HG03108 (cell line): ENCODE measurements around the gene BCL2L14.

Experiments
- ATAC-seq: cut with Tn5 transposase; IDR thresholded peaks from one replicate; pipeline ENCODE4 v1.9.1; 2021; ENCODE audit warnings: moderate library complexity; ENCODE audit not compliant: unreplicated experiment

The BCL2L14 gene, protein sequence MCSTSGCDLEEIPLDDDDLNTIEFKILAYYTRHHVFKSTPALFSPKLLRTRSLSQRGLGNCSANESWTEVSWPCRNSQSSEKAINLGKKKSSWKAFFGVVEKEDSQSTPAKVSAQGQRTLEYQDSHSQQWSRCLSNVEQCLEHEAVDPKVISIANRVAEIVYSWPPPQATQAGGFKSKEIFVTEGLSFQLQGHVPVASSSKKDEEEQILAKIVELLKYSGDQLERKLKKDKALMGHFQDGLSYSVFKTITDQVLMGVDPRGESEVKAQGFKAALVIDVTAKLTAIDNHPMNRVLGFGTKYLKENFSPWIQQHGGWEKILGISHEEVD

DNA sequence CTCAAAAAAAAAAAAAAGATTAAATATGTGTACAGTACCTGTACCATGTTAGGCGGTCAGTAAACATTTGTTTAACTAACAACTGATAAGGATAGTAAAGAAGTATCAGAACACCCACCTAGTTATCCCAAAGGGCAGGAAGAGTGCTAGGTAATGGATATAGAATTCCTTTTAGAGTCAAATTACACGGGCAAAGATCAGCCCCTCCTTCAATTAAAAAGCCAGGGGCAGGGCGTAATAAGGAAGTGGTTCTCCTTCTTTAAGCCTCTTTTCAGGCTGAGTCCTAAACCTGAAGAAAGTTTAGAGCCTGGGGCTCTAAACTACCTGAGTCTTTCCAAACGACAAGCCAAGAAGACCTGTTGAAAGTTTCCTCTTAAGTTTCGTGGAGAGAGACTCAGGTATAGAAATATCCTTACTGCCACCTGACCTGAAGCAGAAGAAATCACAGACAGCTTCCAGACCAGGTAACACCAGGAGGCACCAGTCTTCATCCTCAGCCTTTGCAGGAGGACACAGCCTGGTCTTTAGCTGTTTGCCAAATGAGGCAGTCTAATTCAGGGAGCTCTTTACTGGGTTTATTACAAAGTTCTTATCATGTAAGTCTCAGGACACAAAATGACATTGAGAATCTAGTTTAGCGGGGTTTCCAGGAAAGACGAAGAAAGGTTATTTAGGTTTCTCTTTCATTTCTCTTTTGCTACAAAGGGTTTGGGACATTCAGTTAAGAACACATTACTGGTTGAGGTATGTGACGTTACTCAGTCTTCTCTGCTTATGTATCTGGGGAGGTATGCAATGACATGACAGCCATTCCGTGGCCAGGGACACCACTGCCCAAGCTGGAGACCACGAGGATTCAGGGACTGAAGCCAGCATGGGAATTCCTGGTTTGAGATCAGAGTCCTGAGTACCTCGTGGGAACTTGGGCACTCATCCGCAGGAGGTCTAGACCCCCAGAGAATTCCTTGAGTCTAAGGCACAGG is at the start of gene BCL2L14:
Gene BCL2L14, plus strand, starts transcription at position 266 of the 983 bp plus-strand sequence. CDS start 8,367 bp downstream, outside the sequence.
- ATAC-seq: no peak

DNA sequence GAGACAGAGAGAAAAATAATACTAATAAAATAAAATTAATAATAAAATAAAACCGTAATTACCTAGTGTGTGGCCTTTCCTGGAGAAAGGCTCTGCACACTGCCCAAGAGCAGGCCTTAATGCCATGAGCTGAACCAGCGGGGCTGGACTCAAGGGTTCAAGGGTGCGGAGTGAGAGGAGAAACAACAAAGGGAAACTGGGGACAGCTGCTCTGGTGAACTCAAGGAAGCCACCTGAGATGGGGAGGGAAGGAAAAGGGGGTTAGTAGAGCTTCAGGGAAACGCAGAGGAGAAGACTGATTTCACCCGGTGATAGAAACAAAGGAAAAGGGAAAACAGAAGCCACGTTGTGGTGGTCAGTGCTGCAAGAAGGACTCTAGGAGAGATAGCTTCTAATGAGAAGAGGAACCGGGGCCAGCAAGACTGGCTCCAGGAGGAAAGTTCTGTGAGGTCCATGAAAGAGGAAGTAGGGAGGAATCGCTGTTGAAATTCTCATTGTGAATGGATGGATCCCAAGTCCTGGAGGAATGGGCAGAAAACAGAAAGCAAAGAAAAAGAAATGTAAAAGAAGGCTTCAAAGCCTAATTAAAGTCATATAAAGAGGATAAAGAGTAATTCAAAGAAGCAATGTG is 48.3 kb upstream of the BCL2L14 start:
- no peak for ATAC-seq

DNA sequence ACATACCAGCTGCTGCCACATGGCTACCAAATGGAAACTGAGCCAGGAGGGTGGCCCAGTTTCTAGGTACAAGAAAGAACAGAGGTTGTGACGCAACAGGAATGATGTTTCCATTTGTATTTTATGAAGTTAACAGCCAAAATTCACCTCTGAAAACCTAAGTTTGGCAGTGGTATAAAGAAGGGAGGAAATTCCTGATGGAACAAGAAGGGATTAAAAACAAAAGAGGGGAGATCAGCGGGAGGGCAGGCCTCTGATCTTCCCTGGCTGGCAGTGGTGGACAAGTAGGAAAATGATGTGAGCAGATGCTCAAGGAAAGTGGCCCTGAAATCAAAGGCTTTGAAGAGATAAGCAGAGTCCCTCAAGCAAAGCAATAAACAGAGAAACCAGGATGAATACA is 47.3 kb upstream of the BCL2L14 start:
- no peak for ATAC-seq

DNA sequence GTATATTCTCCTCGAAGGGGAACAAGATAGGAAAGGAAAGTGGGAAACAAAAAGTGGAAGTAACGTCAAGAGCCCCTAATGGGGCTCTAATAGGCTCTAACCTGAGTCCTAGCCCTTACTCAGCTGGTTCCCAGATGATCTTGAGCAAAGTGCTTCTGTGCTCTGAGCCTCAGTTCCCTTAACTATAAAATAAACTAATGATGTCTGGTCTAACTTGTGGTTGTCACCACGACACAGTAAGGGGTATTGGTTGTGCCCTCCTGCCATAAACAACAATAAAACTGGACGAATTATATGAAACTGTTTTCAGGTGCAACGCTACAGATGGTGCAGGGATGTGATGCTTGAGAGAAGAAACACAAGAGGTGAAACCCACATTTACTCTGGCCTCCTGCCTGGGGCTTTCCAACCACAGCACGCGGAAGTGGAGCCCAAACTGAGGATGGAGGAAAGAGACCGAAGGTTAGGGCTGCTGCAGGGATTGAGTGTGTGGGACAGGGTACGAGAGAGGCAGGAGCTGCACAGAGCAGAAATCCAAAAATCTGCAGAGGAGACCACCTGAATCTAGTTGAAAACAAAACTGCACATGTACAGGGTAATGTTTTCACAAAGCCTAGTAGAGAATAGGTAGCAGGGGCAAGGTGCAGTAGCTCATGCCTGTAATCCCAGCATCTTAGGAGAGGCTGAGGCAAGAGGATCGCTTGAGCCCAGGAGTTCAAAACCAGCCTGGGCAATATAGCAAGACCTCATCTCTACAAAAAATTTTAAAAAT is 45.6 kb upstream of the BCL2L14 start:
- ATAC-seq: peak; percentile 90

DNA sequence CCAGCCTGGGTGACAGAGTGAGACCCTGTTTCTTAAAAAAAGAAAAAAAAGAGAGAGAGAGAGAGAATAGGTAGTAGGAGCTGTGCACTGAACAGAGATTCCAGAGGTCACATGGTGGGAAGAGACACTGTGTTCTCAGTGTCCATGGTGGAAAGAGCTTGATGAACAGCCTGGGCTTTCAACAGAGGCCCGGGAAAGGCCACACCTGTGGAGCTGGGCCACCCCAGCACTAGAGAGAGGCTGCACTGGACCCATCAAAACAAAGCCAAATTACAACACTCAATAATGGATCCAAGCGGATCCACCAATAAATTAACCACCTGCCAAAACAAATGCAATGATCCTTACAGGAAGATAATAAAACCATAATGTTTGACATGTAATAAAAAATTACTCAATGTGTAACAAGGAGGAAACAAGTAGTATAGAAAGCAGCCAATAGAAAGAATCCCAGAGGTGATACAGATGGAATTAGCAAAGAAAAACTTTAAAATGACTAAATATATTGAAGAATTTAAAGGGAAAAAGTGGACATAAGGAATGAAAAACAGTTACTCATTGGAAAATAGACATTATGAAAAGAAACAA is 44.8 kb upstream of the BCL2L14 start:
- no peak for ATAC-seq

DNA sequence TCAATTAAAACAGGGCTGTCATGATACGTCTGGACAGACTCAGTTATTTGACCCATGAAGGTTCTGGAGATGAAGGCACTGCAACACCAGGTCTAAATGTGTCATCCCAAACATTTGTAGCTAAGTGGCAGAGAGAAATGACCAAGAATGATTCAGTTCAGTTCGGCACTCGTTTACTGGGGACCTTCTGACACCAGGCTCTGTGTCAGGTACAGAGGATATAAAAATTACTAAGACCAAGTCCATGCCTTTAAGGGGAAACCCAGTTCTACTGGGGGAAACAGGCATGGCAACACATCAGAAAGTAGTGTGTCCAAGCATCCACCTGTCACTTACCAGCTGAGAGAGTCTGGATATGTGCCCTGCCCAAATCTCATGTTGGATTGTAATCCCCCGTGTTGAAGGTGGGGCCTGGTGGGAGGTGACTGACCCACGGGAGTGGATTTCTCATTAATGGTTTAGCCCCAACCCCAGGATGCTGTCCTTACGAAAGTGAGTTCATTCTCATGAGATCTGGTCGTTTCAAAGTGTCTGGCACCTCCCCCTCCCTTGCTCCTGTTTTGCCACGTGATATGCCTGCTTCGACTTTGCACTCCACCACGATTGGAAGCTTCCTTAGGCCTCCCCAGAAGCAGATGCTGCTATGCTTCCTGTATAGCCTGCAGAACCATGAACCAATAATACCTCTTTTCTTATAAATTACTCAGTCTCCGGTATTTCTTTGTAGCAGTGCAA is 41.9 kb upstream of the BCL2L14 start:
- no peak for ATAC-seq

DNA sequence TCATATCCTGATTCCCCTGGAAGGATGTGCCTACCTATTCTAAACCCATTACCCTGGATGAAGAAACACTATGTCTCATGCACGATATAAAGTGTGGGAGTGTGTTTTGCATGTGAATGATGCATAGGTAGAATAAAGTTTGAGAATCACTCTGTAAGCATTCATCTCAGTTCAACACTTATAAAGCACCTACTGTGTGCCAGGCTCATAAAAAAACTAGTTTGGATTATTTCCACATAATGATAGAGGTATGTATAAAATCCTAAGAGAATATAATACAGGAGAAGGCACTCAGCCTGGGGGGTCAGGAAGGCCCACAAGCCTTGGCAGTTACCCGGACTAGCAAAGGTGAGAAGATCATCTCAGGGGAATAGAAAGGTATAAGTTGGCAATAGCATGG is 41.1 kb upstream of the BCL2L14 start:
- ATAC-seq: no peak

DNA sequence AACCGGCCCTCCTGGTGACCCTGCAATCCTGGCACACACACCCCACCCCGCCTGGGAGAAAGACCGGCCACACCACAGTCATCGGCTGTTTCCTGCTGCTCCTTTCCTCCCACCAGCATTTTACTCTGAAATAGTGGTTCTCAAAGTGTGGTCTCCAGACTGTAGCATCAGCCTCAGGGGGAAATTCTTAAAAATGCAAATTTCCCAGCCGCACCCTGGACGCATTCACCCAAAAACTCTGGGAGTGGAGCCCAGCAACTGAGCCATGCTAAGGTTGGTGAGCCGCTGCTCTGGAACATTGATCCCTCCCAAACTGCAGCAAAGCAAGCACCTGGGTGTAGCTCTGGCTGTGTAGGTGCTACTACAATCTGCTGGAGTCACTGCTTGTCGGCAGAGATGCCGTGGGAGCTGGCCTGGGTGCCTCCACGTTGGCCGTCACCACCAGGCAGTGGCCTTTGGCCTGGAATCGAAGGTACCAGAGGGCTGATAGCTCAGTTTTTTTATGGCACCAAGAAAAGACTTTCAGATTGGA is 38.4 kb upstream of the BCL2L14 start:
- ATAC-seq: no peak

DNA sequence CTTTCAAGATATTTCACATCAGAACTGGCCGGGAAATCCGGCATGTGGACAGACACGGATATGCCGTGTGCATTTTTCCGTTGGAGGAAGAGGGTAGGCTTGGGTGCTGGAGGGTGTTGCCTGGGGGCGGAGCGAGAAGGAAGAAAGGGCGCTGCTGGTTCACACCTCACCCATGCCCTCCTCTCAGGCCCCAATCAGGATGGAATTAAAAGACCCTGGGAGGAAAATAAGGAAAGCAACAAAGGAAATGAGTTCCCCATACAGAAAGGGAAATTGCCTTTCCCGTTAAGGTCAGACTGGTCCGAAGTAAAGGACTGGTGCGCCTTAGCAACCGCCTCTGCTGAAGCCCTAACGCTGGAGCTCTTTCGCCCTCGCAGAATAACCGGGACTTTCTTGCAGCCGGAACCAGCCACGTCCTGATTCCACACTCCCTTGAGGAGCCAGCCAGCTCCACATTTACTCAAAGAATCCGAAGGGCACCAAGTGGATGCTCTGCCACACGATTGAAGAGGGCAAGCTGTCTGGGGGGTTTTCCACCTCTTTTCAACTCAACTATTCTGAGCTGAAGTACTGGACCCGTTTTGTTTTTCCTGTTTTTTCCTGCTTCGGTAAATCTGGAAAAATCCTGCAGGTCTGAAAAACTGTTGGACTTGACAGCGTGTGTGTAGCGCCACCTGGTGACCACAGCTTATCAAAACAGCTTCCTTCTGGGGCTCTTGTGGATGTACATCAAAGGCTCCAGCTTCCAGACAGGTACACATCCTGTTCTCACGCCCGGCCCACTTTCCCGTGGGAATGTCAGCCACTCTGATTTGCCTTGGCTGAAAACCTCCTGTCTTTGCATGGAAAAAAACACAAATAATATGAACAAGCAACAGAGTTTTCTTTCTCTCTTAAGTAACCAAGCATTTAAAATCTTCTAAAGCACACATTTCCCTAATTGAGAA is 37.6 kb upstream of the BCL2L14 start:
- no peak for ATAC-seq

DNA sequence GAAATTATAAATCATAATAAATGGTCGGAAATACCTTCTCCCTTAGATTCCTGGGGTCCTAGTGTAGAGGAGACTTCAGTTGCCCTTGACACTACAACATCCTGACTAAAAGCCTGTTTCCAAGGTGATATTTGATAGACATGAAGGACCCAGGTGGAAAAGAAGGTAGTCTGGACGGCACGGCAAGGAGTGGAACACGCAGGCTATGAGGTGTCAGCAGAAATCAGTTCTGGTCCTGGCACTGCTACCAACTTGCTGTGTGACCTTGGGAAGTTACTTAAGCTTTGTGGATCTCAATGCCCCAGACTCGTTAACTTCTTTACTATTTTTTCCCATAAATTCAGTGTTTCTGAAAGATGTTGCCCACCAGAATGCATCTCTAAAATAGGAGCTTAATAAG is 36.9 kb upstream of the BCL2L14 start:
- ATAC-seq: no peak

DNA sequence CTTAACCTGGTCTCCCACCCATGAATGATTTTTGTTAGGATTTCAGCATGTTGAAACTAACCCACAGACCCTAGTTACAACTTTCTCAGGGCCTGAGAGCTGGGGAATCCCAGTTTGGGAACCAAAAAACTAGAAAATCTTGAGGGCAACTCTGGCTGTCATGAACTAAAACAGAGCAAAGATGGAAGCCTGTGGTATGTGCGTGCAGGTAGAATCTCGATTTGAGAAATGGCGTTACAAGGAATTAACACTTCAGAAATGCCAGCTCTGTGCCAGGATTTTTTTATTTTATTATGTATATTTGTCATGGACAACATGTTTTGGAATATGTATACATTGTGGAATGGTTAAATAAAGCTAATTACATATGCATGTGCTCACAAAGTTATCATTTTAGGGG is 36.4 kb upstream of the BCL2L14 start:
- no peak for ATAC-seq

DNA sequence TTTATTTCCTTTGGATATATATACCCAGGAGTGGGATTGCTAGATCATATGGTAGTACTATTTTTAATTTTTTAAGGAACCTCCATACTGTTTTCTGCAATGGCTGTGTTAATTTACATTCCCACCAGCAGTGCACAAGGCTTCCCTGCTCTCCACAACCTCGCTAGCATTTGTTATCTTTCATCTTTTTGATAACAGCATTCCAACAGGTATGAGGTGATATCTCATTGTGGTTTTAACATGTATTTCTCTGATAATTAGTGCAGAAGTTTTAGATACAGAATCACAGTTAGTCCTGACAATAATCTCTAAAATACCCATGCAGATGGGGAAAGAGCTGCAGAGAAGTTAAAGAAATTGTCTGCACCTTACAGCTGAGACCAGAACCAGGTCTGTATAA is 35.5 kb upstream of the BCL2L14 start:
- ATAC-seq: no peak

DNA sequence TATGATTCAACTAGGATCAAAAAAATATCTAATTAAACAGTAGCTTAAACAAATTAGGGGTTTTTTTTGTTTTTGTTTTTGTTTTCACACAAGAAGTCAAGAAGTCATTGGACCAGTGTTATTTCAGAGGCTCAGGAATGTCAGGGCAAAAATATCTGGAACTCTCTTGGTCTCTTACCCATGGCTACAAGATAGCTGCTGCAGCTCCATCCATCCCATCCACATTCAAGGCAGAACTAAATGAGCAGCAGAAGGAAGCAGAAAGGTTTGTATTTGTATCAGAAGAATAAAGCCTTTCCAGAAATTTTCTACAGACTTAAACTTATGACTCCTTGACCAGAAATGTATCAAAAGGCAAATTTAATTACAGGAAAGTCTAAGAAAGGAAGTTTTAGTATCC is 33.8 kb upstream of the BCL2L14 start:
- no peak for ATAC-seq

DNA sequence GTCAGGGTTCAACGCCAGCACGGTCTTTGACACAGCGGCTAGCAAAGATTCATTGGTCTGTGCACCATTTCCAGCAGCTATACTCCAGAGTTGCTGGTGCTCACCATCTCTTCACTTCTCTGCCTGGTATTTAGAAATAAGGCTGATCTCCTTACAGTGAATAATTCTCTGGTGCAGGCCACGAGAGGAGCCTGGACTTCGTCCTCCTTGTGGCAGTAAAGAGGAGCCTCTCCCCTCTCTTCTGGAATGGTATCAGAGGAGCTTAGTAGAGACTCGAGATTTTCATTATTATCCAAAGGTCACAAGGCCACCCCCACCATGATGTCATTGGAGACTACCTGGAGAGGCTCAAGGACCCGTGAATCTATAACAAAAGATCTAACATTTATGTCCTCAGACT is 30.8 kb upstream of the BCL2L14 start:
- ATAC-seq: no peak

DNA sequence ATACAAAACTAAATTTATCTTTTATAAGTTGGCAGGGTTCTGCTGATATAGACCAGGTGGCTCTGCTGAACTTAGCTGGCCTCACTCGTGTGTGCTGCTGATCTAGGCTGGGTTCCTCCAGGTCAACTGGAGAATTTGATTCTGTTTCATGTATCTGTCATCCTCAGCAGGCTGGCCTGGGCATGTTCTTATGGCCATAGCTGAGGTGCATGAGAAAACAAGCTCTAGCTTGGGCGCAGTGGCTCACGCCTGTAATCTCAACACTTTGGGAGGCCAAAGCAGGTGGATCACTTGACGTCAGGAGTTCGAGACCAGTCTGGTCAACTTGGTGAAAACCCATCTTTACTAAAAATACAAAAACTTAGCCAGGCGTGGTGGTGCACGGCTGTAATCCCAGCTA is 24.3 kb upstream of the BCL2L14 start:
- no peak for ATAC-seq

DNA sequence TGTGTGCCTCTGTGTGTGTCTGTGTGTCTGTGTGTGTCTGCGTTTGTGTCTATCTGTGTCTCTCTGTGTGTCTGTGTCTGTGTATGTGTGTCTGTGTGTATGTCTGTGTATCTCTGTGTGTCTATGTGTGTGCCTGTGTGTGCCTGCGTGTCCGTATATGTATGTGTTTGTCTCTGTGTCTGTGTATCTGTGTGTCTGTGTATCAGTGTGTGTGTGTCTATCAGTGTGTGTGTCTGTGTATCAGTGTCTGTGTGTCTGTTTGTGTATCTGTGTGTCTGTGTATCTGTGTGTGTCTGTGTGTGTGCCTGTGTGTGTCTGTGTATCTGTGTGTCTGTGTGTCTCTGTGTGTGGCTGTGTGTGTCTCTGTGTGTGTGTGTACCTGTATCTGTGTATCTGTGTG is 23.1 kb upstream of the BCL2L14 start:
- no peak for ATAC-seq

DNA sequence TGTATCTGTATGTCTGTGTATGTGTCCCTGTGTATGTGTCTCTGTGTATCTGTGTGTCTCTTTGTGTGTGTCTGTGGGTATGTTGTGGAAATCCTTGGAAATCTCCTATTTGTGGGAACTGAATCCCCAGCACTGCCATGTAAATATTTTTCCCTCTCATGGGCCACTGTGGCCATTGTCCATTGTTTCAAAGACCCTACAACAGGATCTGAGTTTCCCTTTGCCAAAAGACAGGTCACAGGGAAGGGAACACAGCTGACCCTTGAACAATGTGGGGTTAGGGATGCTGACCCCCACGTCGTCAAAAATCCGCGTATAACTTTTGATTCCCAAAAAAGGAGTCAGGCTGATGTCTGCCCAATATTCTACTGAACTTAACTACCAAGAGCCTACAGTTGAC is 22.5 kb upstream of the BCL2L14 start:
- ATAC-seq: no peak

DNA sequence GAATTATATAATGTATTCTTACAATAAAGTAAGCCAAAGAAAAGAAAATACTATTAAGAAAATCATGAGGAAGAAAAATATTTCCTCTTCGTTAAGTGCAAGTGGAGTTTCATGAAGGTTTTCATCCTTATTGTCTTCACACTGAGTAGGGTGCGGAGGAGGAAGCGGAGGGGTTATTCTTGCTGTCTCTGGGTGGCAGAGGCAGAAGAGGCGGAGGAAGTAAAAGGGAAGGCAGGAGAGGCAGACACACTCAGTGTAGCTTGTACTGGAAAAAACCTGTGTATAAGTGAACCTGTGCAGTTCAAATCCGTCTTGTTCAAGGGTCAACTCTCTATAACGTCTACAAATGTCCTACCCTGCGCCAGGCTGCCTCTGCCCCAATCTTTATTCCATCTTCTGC is 22.0 kb upstream of the BCL2L14 start:
- no peak for ATAC-seq
